Stimulated activated CD8-positive, alpha-beta memory T cell treated with anti-CD3 and anti-CD28 coated beads, Interleukin-12 subunit alpha, Interleukin-12 subunit beta, amount 100 ng/mL, for 24 hours (primary cell): Measurements from ENCODE around the gene IDNK.

Experiments used
- DNase-seq: peaks from one replicate; pipeline ENCODE4 v3.0.0-alpha.2; 2020; ENCODE audit errors: extremely low read depth

Gene IDNK

DNA sequence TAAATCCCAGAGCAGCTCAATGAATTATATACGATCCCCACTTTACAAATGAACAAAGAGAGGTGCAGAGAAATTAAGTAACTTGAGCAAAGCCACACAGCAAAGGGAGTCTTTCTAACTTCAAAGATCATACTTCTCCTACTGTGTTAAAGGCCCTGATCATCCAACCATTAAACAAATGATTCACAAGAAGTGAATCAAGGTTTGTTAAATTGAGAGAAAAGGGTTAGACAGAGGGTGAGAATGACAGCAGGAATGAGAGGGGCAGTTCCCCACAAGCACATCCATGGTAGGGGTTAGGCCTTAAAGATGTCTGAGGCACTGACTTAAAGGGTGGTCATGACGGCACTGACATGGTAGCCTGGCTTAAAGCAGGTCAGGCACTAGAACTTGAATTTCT lies 10.7 kb downstream of the IDNK start:
- DNase-seq: no peak

GRCh38 chr9:83636813-83637212 lies 13.9 kb downstream of the IDNK start:
- no peak for DNase-seq

DNA sequence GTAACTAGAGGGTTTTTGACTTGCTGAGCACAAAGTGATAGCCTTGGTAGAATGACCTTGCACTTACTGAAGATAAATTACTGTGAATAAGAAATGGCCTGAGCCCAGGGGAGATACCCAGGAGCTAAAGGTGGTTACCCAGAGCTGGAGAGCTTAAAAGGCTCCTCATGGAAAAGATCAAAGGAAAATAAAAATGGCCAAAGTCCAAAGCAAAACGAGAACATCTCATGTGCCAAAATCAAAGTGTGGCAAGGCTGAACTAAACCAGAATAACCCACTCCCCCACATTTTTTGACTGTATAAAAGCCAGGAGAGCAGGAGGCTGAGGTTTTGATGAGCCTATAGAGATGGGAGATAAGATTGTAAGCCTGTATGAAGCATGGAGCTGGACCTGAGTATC lies 14.4 kb downstream of the IDNK start:
- no peak for DNase-seq

- DNase-seq: no peak
Observed at GRCh38 chr9:83639266-83639665, 16.3 kb downstream of the IDNK start.

GRCh38 chr9:83642793-83643192 lies 19.9 kb downstream of the IDNK start:
- no peak for DNase-seq

DNA sequence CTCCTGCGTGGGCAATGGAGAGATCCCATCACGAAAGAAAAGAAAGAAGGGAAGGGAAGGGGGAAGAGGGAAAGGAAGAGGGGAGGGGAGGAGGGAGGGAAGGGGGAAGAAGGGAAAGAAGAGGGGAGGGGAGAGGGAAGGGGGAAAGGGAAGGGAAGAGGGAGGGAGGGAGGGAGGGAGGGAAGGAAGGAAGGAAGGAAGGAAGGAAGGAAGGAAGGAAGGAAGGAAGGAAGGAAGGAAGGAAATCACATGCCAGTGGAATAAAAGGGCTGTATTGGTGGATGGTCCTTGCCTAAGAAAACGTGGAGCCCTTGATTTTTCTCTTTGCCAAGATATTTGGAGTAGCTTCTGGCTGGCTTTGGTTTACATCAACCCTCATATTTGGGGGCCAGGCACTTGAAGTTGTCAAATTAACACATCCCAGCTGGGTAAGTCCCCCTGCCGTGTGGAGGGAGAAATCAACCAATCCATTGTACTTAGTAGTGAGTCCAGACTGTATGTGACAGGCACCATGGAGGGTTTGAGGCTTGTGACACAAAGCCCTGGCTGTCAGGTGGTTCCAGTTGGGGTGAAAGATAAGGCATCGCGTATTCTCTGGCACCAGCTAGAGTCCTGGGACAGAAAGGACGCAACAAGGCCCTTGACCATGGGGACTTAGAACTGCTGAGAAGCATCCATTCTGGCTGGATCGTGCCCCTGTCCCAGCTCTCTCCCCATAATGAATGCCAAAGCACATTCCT lies 23.7 kb downstream of the IDNK start:
- DNase-seq: no peak

- peak; percentile 27 for DNase-seq
Observed at GRCh38 chr9:83649080-83649479, 26.1 kb downstream of the IDNK start.

DNA sequence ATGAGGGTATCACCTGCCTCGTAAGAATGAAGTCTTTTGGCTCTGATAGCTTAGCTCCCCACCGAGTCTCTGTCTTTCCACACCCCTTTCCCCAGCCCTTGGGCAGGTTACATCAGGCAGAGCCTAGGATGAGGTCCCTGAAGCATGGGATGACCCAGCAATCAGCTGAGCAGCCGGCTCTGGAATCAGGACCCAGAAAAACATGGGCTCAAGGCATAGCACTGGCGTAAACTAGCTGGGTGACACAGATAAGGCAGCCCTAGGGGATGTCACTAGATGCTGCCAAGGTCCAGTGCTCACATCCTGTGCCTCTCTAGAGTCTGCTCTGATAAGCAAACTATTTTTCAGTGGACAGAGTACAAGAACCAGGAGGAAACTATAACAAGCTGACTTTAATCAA lies 26.6 kb downstream of the IDNK start:
- no peak for DNase-seq

DNA sequence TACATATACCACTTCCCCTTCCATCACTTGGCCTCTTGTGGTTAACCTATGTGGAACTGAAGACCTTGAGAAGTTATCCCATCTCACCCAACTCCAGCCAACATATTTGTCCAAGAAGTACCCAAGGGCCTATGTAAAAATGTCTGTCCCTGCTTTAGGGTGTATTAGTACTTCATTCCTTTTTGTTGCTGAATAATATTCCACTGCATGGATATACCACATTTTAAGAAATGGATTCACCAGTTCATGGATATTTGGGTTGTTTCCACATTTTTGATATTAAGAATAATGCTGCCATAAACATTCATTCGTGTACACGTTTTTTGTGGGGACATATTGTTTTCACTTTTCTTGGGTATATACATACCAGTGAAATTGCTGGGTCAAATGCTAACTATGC lies 28.6 kb downstream of the IDNK start:
- no peak for DNase-seq

DNA sequence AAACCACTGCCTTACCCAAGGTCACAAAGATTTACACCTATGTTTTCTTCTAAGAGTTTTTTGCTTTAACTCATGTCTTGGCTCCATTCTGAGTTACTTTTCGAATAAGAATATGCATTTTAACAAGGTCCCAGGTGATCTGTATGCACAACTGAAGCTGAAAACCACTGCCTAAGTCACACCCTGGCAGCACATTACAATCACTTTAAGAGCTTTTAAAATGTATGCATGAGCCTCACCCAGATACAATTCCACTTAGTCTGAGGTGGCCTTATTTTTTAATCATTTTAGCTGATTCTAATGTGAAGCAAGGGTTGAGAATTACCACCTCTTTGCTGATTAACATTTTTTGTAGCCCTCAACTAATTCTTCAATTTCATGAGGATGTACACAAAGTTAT lies 29.5 kb downstream of the IDNK start:
- DNase-seq: no peak

DNA sequence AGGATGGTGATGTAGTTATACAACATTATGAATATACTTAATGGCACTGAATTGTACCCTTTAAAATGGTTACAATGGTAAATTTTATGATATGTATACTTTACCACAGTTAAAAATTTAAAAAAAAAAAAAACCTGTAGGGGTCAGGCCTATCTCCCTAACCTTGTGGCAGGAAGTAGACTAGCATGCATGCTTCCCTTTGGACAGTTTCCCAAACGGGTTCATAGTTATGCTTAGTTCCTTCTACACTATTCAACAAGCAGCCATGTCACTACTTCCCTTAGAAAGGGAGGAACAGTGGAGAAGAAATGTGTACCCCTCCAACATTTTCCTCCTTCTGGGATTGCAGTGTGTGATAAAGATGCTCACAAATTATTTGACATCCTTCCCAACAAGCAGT lies 32.5 kb downstream of the IDNK start:
- DNase-seq: no peak

DNA sequence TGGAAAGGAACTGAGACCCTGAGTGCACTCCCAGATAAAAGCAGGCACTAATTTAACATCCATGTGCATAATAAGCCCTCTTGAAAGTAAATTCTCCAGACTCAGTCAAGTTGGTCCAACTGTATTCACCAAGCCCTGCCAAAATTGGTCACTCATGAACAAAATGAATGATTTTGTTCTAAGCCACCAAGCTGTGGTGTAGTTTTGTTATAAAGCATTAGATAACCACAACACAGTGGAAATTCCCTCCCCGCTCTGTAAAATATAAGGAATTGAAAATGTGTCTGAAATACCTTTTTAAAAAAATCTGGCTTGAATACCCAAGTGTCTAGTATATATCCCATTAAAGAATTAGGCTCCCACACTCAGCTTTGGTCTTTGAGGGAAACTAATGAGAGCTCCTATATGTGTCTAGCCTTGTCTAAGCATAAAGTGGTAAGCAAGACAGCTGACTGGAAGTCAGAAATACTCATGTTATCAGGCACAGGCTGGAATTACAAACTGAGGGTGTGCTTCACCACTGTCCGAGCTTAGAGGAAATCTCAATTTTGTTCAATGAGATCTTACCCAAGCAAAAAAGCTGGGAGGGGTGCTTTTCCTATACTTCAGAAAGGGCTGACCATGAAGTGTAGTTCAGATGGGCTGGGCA lies 33.2 kb downstream of the IDNK start:
- DNase-seq: no peak

DNA sequence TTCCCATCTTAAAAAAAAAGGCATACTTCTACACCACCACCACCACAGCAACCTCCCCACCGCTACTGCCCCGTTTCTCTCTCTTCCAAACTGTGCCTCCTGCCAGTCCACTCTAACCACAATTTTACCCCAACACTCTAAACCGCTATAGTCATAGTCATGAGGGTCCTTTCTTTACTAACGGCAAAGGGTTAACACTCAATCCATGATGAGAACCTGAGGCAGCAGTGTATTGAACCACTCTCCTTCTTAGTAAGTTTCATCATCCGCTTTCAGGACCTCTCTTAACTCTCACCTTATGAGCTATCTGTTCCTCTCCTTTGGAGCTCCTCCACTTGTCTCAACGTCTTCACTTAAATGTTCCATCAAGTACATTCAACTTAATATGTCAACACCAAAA lies 34.0 kb downstream of the IDNK start:
- no peak for DNase-seq

GRCh38 chr9:83662933-83663332 lies 40.0 kb downstream of the IDNK start:
- DNase-seq: no peak

DNA sequence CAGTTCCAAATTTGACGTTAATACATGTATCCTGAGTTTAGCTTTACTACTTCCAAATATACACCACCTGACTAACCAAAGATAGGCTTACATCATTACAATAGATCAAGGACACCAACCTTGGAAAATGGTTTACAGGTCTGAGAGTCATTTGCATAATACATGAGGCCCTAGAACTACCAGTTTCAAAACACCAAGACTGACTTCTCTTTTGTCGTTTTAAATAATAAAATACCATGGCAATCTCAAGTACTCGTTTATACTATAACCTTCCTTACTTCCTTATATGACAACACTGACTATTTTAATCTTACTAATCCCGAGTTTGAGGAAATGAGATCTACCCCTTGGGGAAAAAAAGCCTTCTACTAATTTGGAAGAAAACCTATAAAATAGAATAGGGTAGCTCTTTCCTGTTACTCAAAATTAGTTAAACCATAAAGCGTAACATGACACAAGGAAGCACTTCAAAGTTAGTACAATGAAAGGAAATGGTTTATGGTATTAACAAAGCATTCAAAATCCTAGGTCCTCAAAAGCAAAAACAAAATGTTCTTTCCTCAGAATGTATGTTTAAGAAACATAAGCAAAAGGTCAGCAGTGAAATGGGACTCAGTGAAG lies 42.7 kb downstream of the IDNK start:
- no peak for DNase-seq

DNA sequence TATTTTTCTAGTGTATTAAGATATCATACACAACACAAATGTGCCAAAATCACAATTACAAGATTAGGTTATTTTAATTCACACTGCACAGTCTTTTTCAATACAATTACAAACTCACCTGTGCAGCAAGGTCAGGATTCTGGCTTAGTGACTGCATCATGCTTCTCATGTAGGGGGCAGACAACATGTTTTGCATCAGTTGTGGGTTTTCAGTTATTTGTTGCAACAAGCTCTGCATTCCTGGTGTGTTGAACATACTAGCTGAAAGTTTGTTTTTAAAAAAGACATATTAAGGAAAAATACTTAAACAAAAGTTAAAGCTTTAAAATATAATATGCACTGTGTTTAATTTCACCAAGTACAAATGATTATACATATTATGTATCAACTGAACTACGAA lies 46.1 kb downstream of the IDNK start:
- DNase-seq: no peak

DNA sequence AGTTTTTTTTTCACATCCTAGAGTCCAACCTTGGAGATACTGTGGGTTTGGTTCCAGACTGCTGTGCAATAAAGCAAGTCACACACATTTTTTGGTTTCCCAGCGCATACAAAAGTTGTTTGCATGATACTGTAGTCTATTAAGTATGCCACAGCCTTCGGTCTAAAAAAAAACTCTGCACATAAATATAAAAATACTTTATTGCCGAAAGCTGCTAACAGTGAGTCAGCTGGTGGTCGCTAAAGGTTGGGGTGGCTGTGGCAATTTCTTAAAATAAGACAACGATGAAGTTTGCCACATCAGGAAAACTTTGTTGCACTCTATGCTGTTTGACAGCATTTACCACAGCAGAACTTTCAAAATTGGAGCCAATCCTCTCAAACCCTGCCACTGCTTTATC lies 47.4 kb downstream of the IDNK start:
- no peak for DNase-seq

GRCh38 chr9:83671451-83671850 lies 48.5 kb downstream of the IDNK start:
- DNase-seq: no peak

GRCh38 chr9:83675466-83675865 lies 52.5 kb downstream of the IDNK start:
- DNase-seq: no peak

GRCh38 chr9:83677596-83677995 lies 54.7 kb downstream of the IDNK start:
- DNase-seq: no peak

DNA sequence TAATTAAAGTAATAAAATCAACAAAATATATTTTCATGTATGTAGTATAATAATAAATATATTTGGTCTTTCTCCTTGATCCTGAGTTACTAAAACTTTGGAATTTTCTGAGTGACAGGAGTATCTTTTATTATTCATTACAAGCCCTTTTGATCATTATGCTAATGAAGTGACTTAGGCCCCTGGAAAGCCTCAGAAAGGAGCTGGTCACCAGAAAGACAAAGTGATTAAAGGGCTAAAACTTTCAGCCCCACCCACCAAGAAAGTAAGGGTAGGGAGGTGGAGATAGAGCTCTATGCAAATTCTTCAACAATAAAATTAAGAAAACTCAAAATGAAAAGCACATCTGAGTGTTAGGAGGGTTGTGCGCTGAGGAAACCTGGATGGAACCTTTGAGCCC lies 57.3 kb downstream of the IDNK start:
- DNase-seq: no peak

DNA sequence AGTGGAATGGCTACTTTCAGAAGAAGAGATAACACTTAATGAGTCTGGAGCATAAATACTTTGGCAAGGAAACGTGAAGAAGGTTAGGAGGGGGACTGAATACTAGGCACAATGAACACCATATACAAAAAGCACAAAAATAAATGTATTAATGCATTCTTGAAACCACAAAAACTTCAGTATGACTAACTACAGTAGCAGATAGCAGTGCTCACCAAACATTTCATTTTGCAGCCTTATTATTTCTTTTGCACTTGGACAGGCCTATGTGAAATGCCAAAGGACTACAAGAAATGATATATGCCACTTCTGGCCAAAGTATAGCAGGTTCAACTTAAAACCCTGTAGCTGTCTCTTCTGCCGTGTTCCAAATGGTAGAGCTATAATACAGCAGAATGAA lies 58.5 kb downstream of the IDNK start:
- no peak for DNase-seq

DNA sequence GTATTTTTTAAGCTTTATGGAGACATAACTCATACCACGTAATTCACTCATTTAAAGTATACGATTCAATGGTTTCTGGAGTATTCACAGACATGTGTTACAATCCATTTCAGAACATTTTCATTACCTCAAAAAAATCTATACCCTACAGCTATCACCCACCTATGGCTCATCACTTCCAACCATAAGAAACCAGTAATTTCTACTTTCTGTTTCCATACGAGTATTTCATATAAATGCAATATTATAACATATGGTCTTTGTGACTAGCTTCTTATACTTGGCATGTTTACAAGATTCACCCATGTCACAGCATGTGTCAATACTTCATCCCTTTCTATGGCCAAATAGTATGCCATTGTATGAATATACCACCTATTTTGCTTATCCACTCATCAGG lies 66.0 kb downstream of the IDNK start:
- DNase-seq: no peak
